NAMALWA (cell line): ENCODE measurements around the gene SLC16A2.
A peak's percentile ranks its signal among the peaks of the same experiment; 100 is the strongest.
"Not testable (repeated sequence)": the region's sequence is repeated elsewhere in the genome, so short reads cannot be mapped to it uniquely, and the experiment has no call there.

ENCODE experiments used
- DNase-seq: peaks from one replicate; pipeline ENCODE4 v3.0.0-alpha.2; 2015; ENCODE audit warnings: low spot score

SLC16A2 gene

DNA sequence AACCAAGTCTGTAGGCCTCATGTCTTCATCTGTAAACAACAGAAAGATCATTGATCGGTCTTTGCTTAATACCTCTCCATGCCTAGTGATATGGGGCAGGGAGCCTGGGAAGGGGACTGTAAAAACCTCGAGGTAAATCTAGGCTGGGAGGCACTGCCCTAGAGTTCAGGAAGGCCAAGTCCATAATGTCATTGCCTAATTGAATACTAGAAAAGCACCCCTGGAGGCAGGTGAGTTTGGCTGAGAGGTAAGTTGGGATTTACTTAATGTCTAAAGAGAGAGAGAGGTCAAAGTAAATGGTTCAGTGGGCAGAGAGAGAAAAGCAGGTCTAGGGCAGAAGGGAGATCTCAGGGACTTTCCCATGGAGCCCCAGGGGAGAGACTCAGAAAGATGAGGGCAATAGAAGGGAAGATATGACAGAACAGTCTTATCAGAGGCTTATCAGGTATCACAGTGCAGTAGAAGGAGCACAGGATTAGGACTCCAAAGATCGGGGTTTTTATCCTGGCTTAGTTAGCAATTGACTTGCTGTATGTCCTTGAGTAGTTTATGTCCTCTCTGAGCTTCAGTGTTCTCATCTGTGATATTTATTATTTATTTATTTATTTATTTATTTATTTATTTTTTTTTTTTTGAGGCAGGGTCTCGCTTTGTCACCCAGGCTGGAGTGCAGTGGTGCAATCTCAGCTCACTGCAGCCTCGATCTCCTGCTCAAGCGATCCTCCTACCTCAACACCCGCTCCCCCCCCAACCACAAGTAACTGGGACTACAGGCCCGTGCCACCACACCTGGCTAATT lies 85.2 kb downstream of the SLC16A2 start:
- peak; percentile 0 for DNase-seq

DNA sequence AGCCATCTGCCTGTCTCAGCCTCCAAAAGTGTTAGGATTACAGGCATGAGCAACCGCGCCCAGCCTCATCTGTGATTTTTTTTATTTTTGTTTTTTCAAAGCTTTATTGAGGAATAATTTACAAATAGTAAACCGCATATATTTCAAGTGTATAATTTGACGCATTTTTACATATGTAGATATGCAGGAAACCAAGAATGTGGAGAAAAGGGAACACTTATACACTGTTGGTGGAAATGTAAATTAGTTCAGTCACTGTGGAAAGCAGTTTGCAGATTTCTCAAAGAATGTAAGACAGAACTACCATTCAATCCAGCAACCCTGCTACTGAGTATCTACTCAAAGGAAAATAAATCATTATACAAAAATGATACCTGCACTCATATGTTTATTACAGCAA lies 85.9 kb downstream of the SLC16A2 start:
- no peak for DNase-seq

DNA sequence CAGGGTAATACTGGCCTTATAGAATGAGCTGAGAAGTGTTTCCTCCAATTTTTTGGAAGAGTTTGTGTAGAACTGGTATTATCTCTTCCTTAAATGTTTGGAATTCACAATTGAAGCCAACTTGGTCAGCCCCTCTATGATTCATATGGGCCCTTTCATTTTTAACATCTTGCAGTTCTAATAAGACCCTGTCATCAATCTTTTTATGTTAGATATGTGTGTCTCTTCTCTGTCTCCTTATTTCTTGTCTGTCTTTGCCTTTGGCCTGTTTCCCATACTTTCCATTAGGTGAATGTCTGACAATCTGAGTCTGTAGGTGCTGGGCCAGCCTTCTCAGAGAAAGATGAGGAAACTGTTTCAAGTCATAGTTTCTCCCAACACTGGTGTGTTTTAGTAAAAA lies 88.7 kb downstream of the SLC16A2 start:
- no peak for DNase-seq

DNA sequence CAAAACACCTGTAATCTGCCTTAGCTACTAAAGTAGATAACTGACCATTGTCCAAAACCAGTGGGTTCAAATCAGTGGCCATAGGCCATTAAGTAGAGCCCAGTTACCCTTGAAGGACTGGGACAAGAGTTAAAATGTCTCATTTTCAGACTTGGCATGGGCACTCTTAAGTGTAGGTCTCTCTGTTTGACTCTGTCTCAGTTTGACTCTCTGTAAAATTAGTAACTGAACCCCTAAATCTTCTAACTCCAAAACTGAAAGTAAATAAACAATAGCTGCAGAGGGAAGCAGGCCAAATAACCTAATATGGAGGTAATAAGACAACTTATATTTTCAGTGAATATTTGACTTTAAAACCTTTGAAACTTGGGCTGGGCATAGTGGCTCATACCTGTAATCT lies 89.1 kb downstream of the SLC16A2 start:
- no peak for DNase-seq

DNA sequence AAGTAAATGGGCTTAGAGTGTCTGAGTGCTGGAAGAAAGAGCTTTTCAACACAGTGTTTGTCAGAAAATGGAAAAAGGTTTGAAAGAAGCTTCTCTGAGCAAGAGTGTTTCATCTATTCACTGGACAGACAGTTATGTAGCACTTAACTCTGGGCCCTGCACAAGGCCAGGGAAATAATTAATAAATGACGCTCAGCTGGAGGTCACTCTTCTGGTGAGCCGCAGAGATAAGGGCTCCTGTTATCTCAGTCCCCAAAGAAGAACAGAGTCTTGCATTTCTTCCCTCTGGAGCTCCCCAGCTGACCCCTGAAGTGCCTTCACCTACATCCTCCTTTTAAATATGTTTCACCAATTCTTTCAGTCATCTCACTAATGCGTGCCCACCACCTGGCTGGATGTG lies 90.4 kb downstream of the SLC16A2 start:
- DNase-seq, result no peak

DNA sequence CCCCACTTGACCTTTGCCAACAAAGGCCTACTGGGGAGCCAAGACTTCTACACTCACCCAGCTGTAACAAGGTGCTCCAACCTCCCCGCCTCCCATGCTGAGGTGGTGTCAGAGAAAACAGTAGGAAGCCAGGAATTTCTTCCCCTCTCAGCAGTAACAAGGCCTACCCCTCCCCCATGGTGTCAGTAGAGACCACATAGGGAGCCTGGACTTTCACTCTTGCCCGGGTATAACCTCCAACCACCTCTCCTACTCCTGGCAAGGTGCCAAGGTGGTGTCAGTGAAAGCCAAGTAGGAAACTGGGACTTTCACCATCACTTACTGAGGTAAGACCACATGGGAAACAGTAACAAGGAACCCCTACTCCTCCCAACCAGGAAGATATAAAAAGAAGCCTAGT lies 93.1 kb downstream of the SLC16A2 start:
- DNase-seq, result no peak

DNA sequence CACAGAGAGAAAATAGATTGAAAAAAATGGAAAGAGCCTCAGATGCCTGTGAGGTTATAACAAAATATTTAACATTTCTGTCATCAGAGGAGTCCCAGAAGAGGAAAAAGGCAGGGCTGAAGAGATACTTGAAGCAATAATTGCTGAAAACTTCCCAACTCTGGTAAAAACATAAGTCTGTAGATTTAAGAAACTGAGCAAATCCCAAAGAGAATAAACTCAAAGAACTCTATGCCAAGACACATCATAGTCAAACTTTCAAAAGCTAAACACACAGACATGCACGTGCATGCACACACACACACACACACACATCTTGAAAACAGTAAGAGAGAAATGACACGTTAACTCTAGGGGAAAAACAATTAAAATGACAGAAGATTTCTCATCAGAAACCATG lies 94.1 kb downstream of the SLC16A2 start:
- DNase-seq, result no peak

DNA sequence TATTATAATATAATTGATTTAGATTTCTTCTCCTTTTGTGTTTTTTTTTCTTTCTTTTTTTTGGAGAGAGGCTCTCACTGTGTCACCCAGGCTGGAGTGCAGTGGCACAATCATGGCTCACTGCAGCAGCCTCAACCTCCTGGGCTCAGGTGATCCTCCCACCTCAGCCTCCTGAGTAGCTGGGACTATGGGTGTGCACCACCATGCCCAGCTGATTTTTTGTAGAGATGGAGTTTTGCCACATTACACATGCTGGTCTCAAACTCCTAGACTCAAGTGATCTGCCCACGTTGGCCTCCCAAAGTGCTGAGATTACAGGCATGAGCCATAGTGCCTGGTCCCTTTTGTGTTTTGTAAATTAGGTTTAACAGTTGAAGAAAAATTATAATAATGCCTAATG lies 94.7 kb downstream of the SLC16A2 start:
- DNase-seq, result not testable (repeated sequence)

DNA sequence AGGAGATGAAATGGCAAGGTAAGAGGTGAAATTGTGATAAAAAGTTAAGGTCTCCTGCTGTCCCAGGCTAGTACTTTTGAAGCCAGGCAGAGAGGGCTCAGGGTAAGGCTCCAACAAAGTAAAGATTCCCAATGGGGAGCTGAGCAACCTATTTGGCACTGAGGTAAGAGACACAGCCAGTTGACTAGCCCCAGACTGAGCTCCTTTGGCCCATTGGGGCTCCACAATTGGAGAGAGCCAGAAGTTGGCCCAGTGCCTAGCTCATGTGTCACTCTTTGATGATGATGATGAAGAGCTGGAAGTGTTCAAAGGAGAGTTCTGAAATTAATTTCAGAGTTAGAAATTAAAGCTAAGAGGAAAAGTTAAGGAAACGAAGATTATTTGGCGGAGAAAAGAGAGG lies 98.6 kb downstream of the SLC16A2 start:
- no peak for DNase-seq

DNA sequence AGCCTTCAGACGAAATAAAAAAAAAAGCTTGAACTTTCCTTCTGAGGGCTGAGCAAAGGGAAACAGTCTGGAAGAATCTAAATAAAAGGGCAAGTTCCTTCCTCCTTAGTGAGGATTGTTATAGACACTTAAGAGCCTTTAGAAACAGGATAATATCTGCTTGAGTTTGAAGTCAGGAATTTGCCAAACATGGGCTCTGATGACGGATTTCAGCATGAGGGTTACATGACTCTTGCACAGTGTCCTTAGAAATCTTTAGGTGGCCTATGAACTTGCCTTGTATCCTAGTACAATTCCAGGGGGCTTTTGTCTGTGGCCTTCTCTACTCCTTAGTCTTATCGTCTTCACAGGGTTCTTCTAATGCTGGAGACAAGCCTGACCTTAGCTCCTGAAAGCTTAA lies 99.0 kb downstream of the SLC16A2 start:
- no peak for DNase-seq

DNA sequence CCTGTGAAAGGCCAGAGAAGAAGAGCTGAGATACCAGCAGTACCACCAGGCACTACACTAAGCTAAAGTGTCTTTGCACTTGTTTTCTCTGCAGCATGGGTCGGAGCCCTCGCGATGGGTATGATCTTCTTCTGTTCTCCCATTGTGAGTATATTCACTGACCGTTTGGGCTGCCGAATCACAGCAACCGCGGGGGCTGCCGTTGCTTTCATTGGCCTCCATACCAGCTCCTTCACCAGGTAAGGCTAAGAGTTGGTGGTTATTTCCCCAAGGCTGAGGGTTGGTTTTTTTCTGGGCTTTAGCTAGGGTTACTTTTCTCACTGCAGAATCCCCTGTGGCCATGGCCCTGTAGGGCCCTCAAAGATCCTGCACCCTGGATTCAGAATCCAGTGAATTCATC lies 99.6 kb downstream of the SLC16A2 start:
- DNase-seq, result no peak

DNA sequence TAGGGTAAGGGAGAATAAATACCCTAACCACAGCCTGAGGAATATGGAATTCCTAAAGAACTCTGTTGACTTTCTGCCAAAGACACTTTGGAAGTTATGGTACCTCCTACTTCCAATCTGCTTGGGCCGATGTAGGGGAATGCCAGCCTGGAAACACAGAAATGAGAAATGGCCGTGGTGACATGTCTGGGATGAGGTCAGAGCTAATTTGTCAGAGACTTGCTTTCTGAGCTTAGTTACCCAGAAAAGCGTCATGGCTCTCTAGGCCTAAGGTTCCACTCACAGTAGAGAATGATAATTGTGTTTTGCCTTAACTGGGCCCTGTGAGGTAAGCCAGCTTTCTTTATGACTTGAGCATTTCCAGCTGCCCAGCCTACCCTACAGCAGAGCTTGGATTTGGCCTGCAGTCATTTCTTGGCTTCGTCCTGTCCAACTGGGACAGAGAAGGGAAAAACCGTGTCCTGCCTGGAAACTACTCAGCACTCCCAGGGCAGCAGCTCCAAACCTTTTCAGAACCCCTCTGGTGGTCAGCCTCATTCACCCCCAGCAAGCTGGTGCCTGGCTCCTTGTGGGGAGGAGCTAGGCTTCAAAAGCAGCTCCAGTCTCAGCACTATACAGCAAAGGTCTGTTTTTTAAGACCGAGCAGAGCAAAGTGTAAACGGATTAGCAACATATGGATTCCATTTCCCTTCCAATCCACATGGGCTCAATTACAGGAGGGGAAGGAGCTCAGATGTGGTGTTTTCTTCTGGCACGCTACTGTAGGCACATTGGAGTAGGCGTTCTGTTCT lies 100.9 kb downstream of the SLC16A2 start:
- no peak for DNase-seq

DNA sequence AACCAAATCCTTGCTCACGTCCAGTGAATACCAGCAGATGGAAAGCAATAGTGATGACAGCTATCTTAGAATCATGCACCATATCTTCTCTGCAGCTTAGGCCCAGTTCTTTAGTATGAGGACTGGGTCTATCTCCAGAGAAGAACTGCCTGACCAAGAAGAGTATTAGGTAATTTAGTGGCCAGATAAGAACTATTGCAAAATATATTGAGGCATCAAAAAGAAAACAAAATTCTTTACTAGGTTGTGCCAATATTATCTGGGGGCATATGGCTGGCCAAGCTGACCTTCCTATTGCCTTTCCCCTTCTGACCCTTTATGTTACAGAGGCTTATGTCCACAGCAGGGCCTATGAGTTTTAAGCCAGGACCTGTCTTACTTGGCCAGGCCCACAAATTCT lies 101.9 kb downstream of the SLC16A2 start:
- no peak for DNase-seq

DNA sequence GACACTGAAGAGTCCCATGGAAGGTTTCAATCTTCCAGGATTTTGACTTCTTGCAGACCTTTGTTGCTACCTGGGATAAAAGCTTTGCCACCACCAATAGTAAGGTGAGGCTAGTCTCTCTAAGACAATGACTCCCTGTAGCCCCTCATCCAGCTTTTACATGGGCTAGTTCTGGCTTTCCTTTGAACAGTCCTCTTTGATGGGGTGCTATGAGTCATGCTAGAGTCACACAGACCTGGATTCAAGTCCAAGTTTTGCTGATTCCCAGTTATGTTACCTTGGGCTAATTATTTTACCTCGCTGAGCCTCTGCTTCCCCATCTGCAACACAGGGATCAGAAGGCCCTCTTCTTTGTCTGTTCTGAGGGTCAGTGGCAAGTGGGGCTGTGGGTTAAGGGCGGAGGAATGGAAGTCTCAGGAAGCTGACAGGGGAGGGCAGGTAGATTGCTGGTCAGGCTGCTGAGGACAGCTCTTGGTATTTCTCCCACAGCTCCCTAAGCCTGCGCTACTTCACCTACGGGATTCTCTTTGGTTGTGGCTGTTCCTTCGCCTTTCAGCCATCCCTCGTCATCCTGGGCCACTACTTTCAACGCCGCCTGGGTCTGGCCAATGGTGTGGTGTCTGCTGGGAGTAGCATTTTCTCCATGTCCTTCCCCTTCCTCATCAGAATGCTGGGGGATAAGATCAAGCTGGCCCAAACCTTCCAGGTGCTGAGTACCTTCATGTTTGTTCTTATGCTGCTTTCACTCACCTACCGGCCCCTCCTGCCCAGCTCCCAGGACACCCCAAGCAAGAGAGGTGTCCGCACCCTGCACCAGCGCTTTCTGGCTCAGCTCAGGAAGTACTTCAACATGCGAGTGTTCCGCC lies 102.8 kb downstream of the SLC16A2 start:
- no peak for DNase-seq

DNA sequence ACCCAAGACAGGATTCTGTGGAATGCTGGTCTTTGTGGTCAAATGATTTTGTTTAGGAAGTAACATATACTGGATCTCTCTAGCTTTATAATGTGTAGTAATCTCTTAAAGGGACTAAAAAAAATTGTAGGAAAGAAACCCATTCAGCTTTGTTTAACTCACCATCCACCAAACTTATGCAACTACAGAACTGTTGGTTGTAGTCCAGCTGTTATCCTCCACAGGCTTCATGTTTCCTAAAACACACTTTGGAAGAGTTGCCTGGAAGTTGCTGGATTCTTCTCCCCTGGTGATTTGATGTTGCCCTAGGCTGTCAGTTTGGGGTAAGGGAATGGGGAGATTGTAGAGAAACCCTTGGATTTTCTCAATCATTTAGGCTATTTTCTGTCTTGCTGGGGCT lies 103.8 kb downstream of the SLC16A2 start:
- DNase-seq, result no peak

DNA sequence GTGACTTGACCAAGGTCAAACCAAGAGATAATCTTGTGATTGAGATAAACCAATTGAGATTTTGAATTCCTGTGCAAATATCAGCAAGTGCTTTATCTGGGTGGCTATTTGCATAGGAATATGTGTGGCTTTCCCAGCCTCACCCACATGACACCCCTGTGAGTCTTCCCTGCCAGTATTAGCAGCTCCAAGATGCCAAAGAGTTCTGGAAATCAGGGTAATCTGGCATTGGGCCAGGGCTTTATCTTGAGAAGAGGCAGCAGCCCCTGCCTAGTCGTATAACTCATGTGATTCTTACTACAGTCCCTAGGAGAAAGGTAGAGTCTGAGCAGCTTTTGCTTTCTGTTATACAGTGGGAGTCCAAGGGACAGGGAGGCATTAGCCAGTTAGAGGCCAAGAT lies 105.5 kb downstream of the SLC16A2 start:
- no peak for DNase-seq

DNA sequence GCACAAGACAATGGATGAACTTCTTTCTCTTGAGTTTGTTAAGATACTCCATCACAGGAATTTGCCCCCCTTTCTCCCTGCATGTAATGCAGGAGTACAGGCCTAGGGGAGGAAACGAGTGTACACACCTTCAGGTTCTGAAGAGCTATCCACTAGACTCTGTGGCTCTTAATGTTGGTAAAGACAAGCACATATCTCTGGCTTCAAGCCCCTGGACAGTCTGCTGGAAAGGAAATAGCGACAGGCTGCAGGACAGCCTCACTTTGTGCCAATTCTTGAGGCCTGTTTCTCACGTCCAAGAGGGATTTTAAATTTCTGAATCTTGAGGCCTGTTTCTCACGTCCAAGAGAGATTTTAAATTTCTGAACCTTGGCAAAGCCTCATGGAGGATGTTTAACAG lies 106.1 kb downstream of the SLC16A2 start:
- no peak for DNase-seq

DNA sequence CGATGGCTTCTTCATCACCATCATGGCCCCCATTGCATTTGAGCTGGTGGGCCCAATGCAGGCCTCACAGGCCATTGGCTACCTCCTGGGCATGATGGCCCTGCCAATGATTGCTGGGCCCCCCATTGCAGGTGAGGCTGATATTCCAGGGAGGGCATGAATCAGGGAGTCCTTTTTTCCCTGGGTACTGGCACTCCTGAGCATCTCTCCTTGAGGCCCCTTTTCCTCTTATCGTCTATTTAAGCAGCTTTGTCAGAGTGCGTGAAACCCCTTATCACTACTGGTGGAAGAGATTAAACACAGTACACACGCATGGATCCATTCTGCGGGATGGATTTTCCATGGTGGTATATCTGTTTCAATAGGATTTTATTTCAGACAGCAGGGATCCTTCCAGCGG lies 108.0 kb downstream of the SLC16A2 start:
- DNase-seq, result no peak

DNA sequence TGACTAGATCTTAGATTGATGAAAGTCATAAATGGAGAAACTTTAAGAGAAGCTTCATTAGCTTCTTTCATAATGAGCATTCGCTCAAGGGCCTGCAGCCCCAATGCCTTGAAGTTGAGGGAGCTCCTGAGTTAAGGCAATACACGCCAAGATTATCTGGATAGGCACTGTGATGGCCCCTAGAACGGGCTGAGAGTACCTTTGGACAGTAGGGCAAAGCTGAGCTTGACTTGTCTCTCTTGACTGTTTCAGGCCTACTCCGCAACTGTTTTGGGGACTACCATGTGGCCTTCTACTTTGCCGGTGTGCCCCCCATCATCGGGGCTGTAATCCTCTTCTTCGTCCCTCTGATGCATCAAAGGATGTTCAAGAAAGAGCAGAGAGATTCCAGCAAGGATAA lies 109.8 kb downstream of the SLC16A2 start:
- no peak for DNase-seq

DNA sequence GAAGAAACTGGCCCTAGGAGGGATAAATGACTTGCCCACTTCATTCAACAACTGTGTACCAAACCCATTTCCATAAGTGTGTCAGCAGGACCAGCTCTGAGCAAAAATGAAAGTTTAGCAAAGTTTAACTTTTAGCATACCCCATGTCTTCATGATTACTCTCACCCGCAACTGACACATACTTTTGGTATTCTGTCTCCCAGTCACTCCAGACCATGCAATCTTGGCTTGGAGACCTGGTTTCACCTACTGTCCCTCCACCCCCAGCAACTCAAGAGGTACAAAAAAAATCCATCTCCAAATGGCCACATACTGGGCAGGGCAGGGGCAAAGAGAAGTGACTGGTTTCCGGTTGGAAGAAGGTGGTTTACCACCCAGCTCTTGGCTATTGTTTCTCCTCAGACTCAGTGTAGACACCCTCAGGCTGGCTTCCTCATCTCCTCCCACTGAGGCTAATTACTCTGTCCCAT lies 113.3 kb downstream of the SLC16A2 start:
- DNase-seq, result no peak

DNA sequence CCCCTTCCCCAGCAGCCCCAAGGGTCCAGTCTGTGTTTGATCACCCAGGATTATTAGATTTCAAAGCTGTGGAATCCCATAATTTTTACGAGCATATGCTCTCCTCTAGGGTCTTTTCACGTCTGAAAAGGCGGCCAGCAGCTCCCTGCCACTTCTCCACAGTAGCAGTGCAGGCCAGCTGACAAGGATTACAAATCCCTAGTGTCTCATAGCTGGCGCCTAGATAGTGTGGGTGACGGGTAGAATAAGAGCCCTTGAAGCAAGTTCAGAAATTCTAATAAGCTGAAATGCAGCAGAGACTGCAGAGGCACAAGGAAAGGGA lies 113.8 kb downstream of the SLC16A2 start:
- DNase-seq, result no peak

DNA sequence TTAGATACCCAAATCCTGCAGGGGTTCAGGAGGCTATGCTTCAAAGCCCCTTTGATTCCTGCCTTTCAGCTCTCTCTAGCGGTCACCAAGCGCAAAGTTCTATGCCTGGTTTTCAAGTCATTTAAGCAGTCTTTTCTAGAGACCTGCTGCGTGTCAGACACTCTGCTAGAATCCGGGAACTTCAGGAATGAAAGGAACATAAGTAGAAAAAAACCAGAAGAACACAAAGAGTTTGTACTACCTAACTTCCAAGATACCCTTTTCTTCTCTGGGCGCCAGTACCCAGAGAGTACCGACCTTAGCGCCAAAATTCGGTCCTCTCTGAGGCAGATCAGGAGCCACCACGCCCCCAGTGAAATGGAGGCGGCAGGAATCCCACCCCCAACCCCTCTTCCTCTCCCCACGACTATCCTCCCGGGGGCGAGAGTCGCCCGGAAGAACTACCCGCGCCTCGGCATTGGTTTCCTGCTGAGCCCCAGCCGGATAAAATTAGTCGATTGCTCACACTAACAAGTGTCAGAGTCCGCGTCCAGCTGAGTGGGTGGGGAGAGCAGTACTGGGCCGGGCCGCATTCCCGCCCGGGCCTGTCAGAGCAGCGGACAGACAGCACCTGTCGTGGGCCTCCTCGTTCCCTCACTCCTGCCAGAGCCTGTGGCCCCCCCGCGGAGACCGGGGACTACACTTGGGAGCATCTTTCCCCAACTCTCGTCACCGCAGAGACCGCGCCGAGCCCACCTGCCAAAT lies 114.3 kb downstream of the SLC16A2 start:
- no peak for DNase-seq
